Testis (tissue), 2 donors: ENCODE data around the gene CEP70.

Source experiments
- CTCF ChIP-seq, 3 experiments: fragments of 450-650 bp in 2 of 3; fragments of 200-600 bp in 1 of 3; sonication (generic) in 1 of 3; IDR thresholded peaks; one replicate each; pipeline ENCODE4 v1.5.1; 2016 to 2019; ENCODE audit warnings: antibody characterized with exemption in 3 of 3, mild to moderate bottlenecking in 2 of 3, moderate library complexity in 1 of 3
- POLR2A ChIP-seq: fragments of 450-650 bp; IDR thresholded peaks from one replicate; pipeline ENCODE4 v1.6.1; 2017; ENCODE audit warnings: antibody characterized with exemption, mild to moderate bottlenecking, moderate library complexity

DNA sequence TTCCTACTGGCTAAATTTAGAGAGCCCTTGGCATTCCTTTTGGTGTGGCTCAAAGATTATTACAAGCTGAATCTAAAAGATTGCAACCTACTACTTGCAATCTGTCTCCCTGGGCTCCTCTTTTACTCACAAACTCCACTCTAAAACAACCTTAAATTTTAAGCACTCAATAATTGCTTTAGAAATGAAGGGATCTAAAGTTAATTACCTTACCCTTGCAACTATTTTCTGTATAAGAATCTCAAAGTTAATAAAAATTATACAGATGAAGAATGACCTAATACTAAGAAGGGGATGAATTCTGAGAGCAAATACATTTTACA lies 99.5 kb downstream of the CEP70 start:
- TF ChIP-seq CTCF (IDR thresholded peaks at IDR 0.05) (no peak), POLR2A (no peak)
